Fibroblast of pulmonary artery (primary cell): ENCODE data around the gene PTGFRN.

Source experiments
- DNase-seq: peaks from one replicate; pipeline ENCODE4 v3.0.0-alpha.2; 2010; ENCODE audit warnings: low read depth
- H3K4me3 ChIP-seq: replicated peaks from 2 replicates; pipeline ENCODE4 v1.5.1; 2011; ENCODE audit warnings: low read depth, mild to moderate bottlenecking, control low read depth, low read length, moderate library complexity
- TF ChIP-seq, protein P1 (sequence below): IDR thresholded peaks from 2 replicates; pipeline ENCODE4 v1.5.1; 2011; ENCODE audit warnings: mild to moderate bottlenecking, control low read depth, low read length, inconsistent platforms; ENCODE audit errors: missing control alignments

The PTGFRN gene

DNA sequence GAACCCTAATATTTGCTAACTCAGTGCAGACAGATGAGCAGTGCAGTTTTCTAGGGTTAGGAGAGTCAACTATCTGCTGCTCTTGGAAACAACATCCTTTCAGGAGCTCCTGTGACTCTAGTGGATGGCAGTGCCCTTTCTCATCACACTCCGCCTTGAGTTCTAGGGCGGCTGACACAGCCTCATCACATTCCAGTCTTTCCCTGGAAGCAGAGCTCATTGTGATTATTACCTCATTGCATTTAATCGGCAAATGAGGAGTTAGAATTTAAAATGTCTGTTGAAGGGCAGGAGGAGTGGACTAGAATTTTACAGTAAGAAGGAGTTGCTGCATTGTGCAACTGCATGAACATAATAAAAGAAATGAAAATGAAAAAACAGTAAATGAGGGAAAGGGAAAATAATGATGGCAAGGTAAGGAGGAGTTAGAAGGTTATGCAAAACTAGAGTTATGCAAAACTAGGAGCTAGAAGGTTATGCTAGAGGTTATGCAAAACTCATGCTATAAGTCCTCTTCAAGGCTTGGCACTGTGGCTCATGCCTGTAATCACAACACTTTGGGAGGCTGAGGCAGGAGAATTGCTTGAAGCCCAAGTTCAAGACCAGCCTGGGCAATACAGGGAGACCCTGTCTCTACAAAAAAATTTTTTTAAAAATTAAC lies 6.9 kb upstream of the PTGFRN start:
- TF ChIP-seq, protein P1, sequence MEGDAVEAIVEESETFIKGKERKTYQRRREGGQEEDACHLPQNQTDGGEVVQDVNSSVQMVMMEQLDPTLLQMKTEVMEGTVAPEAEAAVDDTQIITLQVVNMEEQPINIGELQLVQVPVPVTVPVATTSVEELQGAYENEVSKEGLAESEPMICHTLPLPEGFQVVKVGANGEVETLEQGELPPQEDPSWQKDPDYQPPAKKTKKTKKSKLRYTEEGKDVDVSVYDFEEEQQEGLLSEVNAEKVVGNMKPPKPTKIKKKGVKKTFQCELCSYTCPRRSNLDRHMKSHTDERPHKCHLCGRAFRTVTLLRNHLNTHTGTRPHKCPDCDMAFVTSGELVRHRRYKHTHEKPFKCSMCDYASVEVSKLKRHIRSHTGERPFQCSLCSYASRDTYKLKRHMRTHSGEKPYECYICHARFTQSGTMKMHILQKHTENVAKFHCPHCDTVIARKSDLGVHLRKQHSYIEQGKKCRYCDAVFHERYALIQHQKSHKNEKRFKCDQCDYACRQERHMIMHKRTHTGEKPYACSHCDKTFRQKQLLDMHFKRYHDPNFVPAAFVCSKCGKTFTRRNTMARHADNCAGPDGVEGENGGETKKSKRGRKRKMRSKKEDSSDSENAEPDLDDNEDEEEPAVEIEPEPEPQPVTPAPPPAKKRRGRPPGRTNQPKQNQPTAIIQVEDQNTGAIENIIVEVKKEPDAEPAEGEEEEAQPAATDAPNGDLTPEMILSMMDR: no peak
- no peak overlapping the region for H3K4me3 ChIP-seq

DNA sequence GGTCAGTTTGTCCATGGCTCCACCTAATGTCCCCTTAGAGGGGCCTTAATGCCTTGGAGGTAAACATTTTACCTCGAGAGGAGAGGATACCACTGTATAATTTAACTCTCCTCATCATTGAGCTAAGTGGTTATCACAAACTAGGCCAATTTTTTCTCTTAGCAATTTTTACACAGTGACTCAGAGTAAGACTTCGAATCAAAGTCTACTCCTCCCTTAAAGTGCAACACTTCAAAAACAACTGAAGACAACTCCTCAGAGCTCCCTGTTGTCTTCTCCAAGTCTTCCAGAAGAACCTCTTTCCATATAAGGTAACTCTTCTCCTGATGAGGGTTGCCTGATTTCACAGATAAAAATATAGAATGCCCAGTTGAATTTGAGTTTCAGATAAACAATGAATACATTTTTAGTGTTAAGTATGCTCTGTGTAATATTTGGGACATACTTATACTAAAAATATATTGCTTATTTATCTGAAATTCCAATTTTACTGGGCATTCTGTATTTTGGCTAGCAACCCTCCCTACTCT lies 4.9 kb upstream of the PTGFRN start:
- no peak for DNase-seq
- no peak overlapping the region for H3K4me3 ChIP-seq
- TF ChIP-seq, protein P1: no peak

More for the DNA sequence above, 6.9 kb upstream of the PTGFRN start:
- no peak for DNase-seq

DNA sequence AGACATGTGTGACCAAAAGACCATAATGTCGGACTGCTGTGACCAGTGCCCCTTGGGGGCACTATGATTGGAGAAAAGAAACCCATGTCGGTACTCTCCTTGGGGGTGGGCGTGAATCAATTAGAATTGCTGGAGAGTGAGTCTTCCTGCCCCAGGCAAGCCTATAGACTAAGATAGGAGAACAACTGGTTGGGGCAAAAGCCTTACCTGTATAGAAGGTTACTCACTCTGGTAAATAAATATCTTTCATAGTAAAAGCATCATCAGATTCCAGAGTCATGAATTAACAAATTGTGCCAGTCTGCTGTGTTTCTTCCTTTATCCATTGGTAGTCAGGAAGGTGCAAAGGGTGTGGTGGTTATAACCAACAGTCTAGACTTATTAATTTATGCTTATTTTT lies 2.9 kb upstream of the PTGFRN start:
- TF ChIP-seq, protein P1: no peak
- DNase-seq: no peak
- H3K4me3 ChIP-seq: no peak overlapping the region

DNA sequence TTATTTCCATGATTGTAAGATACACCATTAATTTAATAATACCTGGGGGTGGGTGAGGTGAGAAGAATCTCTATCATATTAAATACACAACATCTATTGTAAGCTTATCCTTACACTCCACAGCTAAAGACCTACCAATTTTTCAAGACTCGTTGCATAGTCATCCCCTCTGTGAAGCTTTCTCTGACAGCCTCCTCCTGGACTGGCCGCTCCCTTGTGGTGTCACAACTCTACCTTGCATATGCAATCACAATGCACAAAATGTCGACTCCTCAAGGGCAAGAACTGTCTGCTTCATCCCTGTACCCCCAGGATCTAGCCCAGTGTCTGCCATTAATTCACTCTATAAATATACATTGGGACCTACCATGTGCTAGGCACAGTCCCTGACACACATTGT lies 2.4 kb upstream of the PTGFRN start:
- TF ChIP-seq, protein P1: no peak
- no peak overlapping the region for H3K4me3 ChIP-seq
- DNase-seq: no peak

DNA sequence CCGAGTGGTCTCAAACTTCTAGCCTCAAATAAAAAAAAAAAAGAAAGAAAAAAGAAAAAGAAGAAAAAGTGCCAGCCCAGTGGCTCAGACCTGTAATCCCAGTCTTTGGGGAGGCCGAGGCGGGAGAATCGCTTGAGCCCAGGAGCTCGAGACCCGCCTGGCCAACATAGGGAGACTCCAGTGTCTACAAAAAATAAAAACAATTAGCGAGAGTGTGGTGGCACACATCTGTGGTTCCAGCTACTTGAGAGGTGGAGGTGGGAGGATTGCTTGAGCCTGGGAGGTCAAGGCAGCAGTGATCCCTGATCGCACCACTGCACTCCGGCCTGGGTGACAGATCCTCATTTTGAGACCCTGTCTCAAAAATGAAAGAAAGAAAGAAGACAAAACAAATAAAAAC lies 1.4 kb upstream of the PTGFRN start:
- DNase-seq: no peak
- TF ChIP-seq, protein P1: no peak
- H3K4me3 ChIP-seq: no peak overlapping the region

DNA sequence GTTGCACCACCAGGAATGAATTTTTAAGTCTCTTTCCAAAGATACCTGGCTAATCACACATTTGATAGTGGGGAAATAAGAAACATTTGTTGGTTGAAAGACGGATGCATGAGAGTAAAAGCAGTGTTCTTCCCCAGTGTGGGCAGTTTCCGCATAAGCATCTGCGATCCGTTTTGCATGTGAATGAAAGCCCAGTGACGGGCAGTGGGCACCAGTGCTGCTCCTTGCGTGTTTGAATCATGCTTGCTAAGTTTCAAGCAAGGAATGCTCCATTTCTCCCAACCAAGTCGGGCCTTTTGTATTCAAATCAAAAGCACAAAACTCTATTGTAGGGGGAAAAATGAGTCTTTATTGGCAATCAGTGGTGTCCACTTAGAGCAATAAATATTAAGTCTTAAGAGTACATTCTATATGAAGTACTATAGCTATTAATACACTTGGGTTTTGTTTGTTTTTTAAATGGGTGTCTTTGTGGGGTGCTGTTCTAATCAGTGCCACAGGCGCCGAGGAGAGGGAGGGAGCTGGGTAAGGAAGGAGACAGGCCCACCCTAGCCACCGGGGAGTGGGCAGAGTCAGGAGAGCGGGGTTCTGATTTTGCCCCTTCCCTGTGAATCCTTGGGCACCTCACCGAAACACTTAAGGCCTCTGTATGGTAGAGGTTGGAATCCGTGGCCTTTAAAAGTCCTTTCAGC lies 750 bp upstream of the PTGFRN start:
- DNase-seq: no peak
- TF ChIP-seq, protein P1: no peak
- H3K4me3 ChIP-seq: peak overlapping the region; percentile 76
